Middle frontal gyrus (tissue), 1 donor: ENCODE results near the gene NPL.

Experiments used
- DNase-seq: peaks from one replicate; pipeline ENCODE4 v3.0.0-alpha.2; 2015; ENCODE audit warnings: low spot score; ENCODE audit errors: extremely low spot score

NPL gene

GRCh38 chr1:182789138-182790076 is at the start of gene NPL:
NPL (plus strand) TSS chr1:182789773; CDS start chr1:182794372, 4,599 bp downstream.
- DNase-seq, result peak; percentile 76

- DNase-seq, result no peak
These were observed 49.5 kb upstream of the NPL start for GRCh38 chr1:182740120-182740519.

DNA sequence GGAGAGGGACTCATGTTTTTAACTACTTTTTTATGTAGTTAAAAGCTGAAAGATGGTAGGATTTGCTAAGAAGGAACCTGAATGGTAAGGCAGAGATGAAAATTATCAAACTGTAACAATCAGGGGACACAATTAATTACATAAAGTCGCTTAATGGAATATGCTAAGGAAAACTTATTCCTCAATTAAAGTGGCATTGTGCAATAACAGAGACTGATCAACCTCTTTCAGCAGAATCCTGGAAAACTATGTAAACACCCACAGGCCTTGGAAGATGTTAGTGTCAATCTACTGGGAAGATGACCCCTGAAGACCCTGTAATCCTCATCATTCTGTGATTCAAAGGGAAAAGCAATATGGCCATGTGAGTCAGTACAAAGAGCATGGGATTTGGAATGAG is 46.8 kb upstream of the NPL start:
- DNase-seq, result no peak

DNA sequence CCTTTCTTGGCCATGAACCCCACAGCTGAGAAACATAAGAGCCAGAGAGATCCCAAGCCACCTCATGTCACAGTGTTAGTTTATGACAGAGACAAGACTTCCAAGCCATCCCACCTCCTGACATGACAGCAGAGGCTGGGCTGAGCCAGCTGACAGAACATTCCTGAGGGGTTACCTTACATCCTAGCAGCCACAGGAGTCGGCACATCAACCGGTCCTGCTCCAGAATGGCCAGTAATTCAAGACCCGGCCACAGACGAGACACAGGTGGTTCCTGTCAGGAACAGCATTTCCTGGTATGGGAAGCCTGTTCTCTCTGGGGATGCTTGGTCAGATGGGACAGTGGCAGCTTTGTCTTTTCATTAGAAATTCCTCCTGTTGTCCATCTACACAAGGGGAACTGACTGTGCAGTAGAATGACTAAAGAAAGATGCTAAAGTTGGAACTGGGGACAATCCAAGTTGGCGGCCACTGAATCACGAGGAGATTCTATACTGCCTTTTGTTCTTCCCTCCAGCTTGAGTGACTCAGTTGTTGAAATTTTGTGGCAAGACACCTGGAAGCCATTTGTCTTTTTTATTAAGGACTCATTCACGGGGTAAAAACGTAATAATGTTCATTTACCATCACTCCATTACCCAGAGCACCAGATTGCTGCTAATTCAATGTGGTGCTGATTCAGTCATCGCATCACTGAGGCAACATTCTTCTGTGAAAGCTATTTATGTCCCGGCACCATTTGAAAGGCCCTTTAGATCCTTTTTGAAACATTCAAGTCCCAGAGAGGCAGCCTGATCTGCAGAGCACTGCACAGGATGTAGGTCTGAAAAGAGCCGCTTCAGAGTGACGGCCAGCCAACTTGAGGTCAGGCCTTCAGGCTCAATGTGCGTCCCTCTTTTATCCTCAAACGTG is 37.2 kb upstream of the NPL start:
- DNase-seq, result peak; percentile 7

- no peak for DNase-seq
These were observed 35.5 kb upstream of the NPL start for GRCh38 chr1:182754087-182754486.

- DNase-seq, result no peak
These were observed 34.8 kb upstream of the NPL start for GRCh38 chr1:182754543-182755314.

DNA sequence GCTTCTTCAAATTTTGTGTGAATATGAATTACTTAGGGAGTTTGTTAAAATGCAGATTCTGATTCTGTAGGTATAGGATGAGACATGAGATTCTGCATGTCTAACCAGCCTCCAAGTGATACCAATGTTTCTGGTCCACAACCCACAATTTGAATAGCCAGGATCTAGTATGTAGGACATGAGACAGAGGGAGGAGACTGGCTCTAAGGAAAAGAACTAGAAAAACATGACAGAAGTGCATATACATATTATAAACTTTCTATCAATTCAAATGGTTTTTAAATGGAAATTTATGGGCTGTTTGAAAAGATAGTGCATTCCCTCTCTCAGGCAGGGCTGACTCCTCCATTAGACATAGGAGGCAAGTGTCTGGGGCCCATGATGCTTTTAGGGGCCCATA is 33.9 kb upstream of the NPL start:
- no peak for DNase-seq

DNA sequence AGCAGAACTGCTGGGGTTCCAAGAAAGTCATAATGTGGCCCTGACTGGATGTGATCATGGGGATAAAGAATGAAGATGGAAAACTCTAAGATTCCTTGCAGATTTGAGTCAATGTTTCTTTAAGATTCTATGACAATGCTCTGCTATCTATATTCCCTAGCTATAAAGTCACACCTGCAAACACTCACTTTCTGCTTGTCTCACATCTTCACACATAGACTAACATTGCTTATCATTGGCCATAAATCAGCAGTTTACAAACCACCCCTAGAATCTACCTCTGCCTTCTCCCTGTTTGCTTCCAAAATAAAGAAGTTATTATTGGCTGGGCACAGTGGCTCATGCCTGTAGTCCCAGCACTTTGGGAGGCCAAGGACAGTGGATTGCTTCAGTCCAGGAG is 33.1 kb upstream of the NPL start:
- DNase-seq, result no peak

GRCh38 chr1:182761396-182762395 is 27.9 kb upstream of the NPL start:
- DNase-seq, result no peak

DNA sequence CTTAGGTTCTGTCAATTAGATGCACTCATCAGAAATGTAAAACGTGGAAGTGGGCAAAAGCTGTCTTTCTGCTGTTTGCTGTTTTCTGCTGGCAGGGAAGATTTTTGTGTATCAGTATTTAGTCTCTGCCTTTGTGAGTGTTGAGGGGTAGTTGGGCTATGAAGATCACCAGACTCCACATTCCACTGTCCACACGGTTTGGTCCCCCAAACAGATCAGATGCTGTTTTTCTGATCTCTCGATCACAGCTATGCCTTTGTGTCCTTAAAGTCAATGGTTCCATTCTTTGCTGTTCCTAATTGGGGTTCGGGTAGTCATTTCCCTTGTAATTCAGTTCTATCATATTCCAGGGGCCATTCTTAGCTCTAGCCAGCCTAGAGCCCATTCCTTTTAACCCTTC is 27.0 kb upstream of the NPL start:
- DNase-seq, result no peak

DNA sequence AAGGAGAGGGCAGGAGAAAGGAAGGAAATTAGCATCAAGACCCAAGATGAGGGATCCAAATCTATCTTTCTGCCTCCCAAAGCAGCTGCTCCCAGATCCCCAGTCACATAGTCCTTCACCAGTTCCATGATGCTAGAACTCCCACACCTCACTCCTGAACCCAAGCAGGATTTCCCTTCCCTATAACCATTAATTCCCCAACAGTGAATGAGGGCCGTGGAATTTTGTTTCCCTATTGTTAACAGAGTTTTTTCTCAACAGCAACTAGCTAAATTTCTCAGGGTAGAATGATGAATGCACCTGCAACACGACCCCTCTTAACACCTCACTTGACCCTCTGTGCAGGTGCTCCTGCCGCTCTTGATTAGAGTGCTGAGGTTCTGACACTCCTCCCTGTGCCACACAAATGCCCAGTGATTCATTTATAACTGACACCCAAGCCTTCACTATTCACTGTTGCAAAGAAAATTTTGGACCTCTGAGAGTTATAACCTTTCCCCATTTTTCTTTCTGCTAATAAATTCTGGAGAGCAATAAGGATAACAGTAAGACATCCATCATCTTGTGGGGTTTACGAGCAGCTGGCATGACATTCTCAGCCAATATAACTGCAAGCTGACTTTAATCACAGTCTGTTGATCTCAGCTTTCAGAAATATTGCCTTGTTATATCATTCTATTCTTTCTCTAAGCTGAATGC is 25.4 kb upstream of the NPL start:
- DNase-seq, result no peak

DNA sequence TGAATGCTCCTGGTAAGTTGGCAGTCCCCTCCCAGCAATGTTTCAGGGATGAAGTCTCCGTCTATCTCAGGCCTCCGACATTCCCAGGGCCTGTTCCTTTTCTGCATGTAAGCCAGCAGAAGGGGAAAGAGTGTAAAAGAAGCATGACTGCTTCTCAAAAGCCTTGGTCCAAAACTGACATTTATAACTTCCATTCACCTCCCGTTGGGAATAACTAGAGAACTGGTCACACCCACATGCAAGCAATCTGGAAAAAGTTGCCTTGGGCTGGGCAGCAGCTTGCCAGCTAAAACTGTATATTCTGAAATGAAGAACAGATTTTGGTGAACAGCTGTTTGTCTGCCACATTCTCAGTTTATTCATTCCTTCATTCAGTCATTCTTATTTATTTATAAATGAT is 24.2 kb upstream of the NPL start:
- DNase-seq, result no peak

DNA sequence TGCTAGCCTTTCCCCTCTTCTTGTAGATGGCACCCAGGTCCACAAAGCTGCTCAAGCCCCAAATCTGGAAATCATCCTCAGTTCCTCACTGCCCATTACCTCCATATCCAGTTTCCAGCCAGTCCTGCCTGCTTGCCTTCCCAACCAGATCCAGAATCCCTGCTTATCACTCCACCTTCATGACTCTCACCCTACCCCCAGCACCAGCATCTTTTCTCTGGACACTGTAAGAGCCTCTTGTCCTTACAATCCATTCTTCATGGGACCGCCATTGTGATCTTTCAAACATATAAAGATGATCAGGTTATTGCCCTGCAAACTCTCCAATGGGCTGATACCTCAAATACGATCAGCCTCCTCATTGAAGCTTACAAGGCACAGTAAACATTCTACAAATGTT is 23.5 kb upstream of the NPL start:
- no peak for DNase-seq

DNA sequence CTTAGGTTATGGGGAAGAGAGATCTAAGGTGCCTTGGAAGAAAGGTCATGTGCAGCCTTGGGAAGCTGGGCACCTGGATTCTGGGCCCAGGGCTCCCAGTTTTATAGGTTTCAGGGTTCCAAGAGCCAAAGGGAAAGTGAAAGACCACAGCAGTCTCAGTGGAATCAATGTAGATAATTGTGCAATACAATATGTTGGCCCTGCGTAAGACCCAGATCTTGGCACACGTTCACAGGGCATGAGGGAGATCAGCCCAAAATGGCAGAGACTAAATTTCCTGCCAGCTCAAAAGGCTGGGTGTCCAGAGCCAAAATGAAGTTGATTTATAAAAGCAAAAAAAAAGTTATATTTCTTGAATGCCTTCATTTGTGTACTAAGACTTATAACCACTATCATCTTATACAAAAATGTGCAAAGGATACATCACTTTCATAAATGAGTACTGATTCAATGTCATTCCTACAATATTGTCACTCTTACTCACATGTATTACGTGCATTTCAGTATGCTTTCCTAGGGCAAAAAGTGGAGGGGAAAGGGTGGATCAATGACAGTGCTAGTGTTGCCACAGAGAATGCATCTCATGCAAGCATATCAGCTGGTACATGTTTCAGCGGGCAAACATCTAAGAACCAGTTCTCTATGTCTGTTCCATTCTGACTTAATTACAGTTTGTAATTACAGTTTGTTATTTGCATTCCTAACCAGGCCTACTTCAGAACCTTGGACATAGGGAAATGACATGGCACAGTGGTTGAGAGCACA is 22.5 kb upstream of the NPL start:
- DNase-seq, result no peak

DNA sequence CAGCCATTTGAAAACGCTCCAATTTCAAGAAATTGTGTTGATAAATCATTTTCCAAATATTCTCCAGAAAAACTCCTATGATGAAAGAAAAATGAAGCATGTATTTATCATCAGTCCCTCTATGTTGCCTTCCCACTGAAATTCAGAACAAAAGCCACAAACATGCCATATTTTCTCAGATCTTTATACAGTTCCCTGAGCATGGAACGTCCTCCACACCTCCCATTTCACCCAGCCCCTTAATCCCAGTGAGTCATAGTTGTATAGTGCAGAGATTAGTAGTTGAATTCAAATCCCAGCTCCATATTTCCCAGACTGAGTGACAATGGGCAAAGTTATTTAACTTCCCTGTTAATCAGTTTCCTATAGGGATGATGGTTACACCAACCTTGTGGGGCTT is 20.6 kb upstream of the NPL start:
- no peak for DNase-seq

- no peak for DNase-seq
These were observed 19.3 kb upstream of the NPL start for GRCh38 chr1:182770232-182770631.

DNA sequence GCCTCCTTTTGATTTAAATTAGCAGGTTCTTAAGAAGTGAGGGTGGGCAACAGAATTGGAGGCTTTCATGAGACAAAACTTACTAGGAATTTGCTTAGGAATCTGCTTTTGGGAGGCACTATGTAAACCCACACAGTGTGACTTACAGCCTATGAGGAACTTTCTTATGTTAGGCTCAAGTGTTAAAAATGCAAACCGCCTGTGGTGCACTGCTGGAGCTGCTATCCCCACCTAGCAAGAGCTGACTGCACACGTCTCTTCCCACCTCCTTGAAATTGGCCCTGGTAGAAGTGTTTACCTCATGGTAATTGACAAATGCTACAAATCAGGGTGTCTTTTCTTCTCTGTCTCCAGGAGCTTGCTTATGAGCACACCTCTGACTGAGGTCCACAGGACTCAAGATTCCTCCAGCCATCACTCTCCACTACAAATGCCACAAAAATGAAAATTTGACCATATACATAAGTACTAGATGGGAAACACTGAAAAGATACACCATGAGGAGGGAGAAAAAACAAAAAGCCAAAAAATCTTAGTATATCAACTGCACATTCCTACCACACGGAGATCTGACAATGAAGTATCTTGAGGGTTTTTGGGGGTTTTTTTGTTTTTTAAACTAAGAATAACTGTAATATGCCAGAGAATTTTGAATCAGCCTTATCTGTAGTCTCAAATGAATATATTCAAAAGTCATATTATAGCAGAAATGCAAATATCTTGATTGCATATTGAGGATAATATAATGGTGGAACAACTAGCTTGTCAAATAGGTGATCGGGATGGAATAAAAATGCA is 18.2 kb upstream of the NPL start:
- no peak for DNase-seq

DNA sequence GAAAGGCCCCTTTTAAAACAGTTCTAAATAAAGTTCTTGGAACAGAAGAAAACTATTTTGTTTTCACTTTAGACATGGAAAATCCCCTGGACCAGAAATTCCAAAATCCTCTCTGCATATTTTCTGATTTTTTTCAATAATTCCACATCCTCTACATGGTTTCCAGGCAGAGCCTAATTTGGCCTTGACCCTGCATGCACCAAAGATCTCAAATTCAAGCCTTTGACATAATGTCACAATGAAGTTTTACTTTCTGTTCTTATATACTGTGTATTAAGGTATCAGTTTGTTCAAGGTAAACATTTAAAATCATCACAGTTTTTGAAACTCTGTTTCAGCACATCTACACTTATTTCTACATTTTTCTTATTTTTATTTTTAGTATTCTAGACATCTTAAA is 12.2 kb upstream of the NPL start:
- no peak for DNase-seq
